HEK293T (cell line): ENCODE results near the gene CCNY.

Experiments used
- BHLHE40 ChIP-seq: fragments of 450-650 bp; IDR thresholded peaks from 2 replicates; pipeline ENCODE4 v1.6.1; 2016; ENCODE audit warnings: mild to moderate bottlenecking, moderate library complexity, borderline replicate concordance
- CTBP1 ChIP-seq: fragments of 450-650 bp; IDR thresholded peaks from 2 replicates; pipeline ENCODE4 v1.6.1; 2016; ENCODE audit warnings: borderline replicate concordance
- ELF4 ChIP-seq: fragments of 450-650 bp; IDR thresholded peaks from 2 replicates; pipeline ENCODE4 v1.6.1; 2017; ENCODE audit warnings: antibody characterized with exemption
- FOXK2 ChIP-seq: fragments of 450-650 bp; IDR thresholded peaks from 2 replicates; pipeline ENCODE4 v1.6.1; 2016; ENCODE audit warnings: mild to moderate bottlenecking
- FOXM1 ChIP-seq: fragments of 450-650 bp; IDR thresholded peaks from 2 replicates; pipeline ENCODE4 v1.6.1; 2017; ENCODE audit warnings: mild to moderate bottlenecking, borderline replicate concordance
- HDGF ChIP-seq: fragments of 450-650 bp; IDR thresholded peaks from 2 replicates; pipeline ENCODE4 v1.6.1; 2017; ENCODE audit warnings: antibody characterized with exemption, borderline replicate concordance
- L3MBTL2 ChIP-seq: fragments of 450-650 bp; conservative IDR thresholded peaks from 2 replicates; pipeline ENCODE4 v1.6.1; 2016; ENCODE audit warnings: mild to moderate bottlenecking
- LEF1 ChIP-seq: fragments of 450-650 bp; IDR thresholded peaks from 2 replicates; pipeline ENCODE4 v1.6.1; 2017; ENCODE audit warnings: mild to moderate bottlenecking, borderline replicate concordance
- NFRKB ChIP-seq: fragments of 450-650 bp; IDR thresholded peaks from 2 replicates; pipeline ENCODE4 v1.6.1; 2016; ENCODE audit warnings: mild to moderate bottlenecking, moderate library complexity
- SP1 ChIP-seq: fragments of 450-650 bp; IDR thresholded peaks from 2 replicates; pipeline ENCODE4 v1.6.1; 2017
- SUZ12 ChIP-seq: fragments of 450-650 bp; IDR thresholded peaks from 2 replicates; pipeline ENCODE4 v1.6.1; 2016; ENCODE audit warnings: mild to moderate bottlenecking
- TARDBP ChIP-seq: fragments of 450-650 bp; IDR thresholded peaks from 2 replicates; pipeline ENCODE4 v1.6.1; 2016
- ZNF384 ChIP-seq: fragments of 450-650 bp; IDR thresholded peaks from 2 replicates; pipeline ENCODE4 v1.6.1; 2016
- TF ChIP-seq, protein P1 (sequence below): fragments of 450-650 bp; IDR thresholded peaks from 2 replicates; pipeline ENCODE4 v1.6.1; 2016

DNA sequence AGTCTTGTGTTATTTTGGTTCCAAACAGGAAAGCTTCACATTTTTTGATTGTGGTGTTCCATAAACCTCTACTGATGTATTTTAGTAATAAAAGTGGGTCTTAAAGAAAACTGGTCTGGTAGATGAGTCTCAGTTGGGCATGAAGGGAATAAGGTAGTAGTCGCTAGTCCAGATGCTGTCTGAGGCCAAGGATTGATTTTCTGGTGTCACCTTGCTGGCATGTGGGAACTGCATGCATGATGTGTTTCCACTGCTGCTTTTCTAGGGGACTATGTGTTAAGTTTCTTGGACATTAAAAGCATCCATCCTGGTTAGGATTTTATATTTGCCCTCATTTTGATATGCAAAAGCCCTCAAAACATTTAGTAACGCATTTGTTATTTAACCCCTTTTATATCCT lies 145.1 kb downstream of the CCNY start:
- no peak for TF ChIP-seq FOXM1
- TF ChIP-seq CTBP1: no peak
- no peak for TF ChIP-seq SP1
- no peak for TF ChIP-seq ELF4
- no peak for TF ChIP-seq HDGF
- TF ChIP-seq, protein P1, sequence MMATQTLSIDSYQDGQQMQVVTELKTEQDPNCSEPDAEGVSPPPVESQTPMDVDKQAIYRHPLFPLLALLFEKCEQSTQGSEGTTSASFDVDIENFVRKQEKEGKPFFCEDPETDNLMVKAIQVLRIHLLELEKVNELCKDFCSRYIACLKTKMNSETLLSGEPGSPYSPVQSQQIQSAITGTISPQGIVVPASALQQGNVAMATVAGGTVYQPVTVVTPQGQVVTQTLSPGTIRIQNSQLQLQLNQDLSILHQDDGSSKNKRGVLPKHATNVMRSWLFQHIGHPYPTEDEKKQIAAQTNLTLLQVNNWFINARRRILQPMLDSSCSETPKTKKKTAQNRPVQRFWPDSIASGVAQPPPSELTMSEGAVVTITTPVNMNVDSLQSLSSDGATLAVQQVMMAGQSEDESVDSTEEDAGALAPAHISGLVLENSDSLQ: no peak
- no peak for TF ChIP-seq SUZ12
- TF ChIP-seq TARDBP: no peak
- no peak for TF ChIP-seq NFRKB
- TF ChIP-seq FOXK2: no peak
- TF ChIP-seq ZNF384: no peak
- no peak for TF ChIP-seq BHLHE40
- no peak for TF ChIP-seq L3MBTL2
- no peak for TF ChIP-seq LEF1
